Measurements from ENCODE around the gene SMCO3.
A peak's percentile ranks its signal among the peaks of the same experiment; 100 is the strongest.

The SMCO3 gene

GRCh38 chr12:14825256-14825655 lies 11.3 kb upstream of the SMCO3 start:
- no peaks in the 10 kb centered on the region for H3K36me3 ChIP-seq (ENCODE audit: control insufficient read depth in 2 of 2, insufficient read depth in 1 of 2, low read length in 2 of 2)
- H3K4me1 ChIP-seq (ENCODE audit: control insufficient read depth, insufficient read depth, low read length) = no peaks in the 10 kb centered on the region
- no peaks in the 10 kb centered on the region for H3K9me3 ChIP-seq (ENCODE audit: control insufficient read depth, insufficient read depth, low read depth, low read length)
- H3K27ac ChIP-seq (ENCODE audit: extremely low read depth, low read depth, low read length) = no peak overlapping the region
- TF ChIP-seq BCL11B (tag by site-specific recombination; IDR thresholded peaks at IDR 0.05; ENCODE audit: low read depth) = no peak
- TF ChIP-seq MYNN (tag by site-specific recombination; IDR thresholded peaks at IDR 0.05; ENCODE audit: borderline replicate concordance) = no peak
- no peak for TF ChIP-seq TSHZ1 (tag by site-specific recombination; IDR thresholded peaks at IDR 0.05; ENCODE audit: borderline replicate concordance)
- no peak for TF ChIP-seq ZNF416 (tag by site-specific recombination; IDR thresholded peaks at IDR 0.05)
- no peak for TF ChIP-seq ZSCAN30 (tag by site-specific recombination; IDR thresholded peaks at IDR 0.05)
- ChIA-PET CTCF (interaction anchor here (0.5 to 1.7 kb wide), 3 partner anchors 9 to 107 kb away, joined by 3 to 4 read pairs (median 4); no protein-coding TSS in a partner anchor), POLR2A (interaction anchor here (0.9 kb wide), 1 partner anchor 54 kb away, joined by 3 read pairs; no protein-coding TSS in a partner anchor)
- H3K4me3 ChIP-seq (ENCODE audit: low read depth, low read length) = no peak overlapping the region

- H3K4me1 ChIP-seq (ENCODE audit: control insufficient read depth, insufficient read depth, low read length) = no peaks in the 10 kb centered on the region
- ChIA-PET CTCF (interaction anchor here (1.7 kb wide), 1 partner anchor 25 kb away, joined by 4 read pairs; no protein-coding TSS in a partner anchor), POLR2A (no interaction called here)
- H3K36me3 ChIP-seq (ENCODE audit: control insufficient read depth in 2 of 2, insufficient read depth in 1 of 2, low read length in 2 of 2) = no peaks in the 10 kb centered on the region
- H3K9me3 ChIP-seq (ENCODE audit: control insufficient read depth, insufficient read depth, low read depth, low read length) = no peaks in the 10 kb centered on the region
- no peak overlapping the region for H3K27ac ChIP-seq (ENCODE audit: extremely low read depth, low read depth, low read length)
- no peak overlapping the region for H3K4me3 ChIP-seq (ENCODE audit: low read depth, low read length)
- TF ChIP-seq ZNF157 (tag by site-specific recombination; IDR thresholded peaks at IDR 0.05) (no peak), ZNF362 (tag by site-specific recombination; IDR thresholded peaks at IDR 0.05) (no peak), ZNF843 (tag by site-specific recombination; IDR thresholded peaks at IDR 0.05) (no peak), ZNF37A (tag by site-specific recombination; IDR thresholded peaks at IDR 0.05) (no peak), ZFP37 (tag by site-specific recombination; IDR thresholded peaks at IDR 0.05) (no peak), SP3 (tag by site-specific recombination; IDR thresholded peaks at IDR 0.05) (no peak), ZNF114 (tag by site-specific recombination; IDR thresholded peaks at IDR 0.05) (no peak), ZNF548 (tag by site-specific recombination; IDR thresholded peaks at IDR 0.05) (no peak), ZNF670 (tag by site-specific recombination; IDR thresholded peaks at IDR 0.05; ENCODE audit: low read depth) (no peak), ZNF626 (tag by site-specific recombination; IDR thresholded peaks at IDR 0.05) (no peak), ZNF48 (tag by site-specific recombination; IDR thresholded peaks at IDR 0.05) (no peak), ZNF433 (tag by site-specific recombination; IDR thresholded peaks at IDR 0.05; ENCODE audit: low read depth) (no peak)
Observed at GRCh38 chr12:14824012-14824634, 10.1 kb upstream of the SMCO3 start.

GRCh38 chr12:14811486-14811885 lies 2.5 kb downstream of the SMCO3 start:
- H3K9me3 ChIP-seq (ENCODE audit: control insufficient read depth, insufficient read depth, low read depth, low read length) = no peaks in the 10 kb centered on the region
- no peak for TF ChIP-seq ZNF48 (tag by site-specific recombination; IDR thresholded peaks at IDR 0.05)
- peak; percentile 77 for TF ChIP-seq ATF2 (tag by site-specific recombination; IDR thresholded peaks at IDR 0.05; ENCODE audit: low read depth)
- H3K4me3 ChIP-seq (ENCODE audit: low read depth, low read length) = no peak overlapping the region
- no peaks in the 10 kb centered on the region for H3K36me3 ChIP-seq (ENCODE audit: control insufficient read depth in 2 of 2, insufficient read depth in 1 of 2, low read length in 2 of 2)
- ChIA-PET POLR2A (no interaction called here), CTCF (interaction anchor here (0.6 to 2.7 kb wide), 14 partner anchors 10 to 412 kb away, joined by 3 to 10 read pairs (median 4); no protein-coding TSS in a partner anchor)
- no peaks in the 10 kb centered on the region for H3K4me1 ChIP-seq (ENCODE audit: control insufficient read depth, insufficient read depth, low read length)
- H3K27ac ChIP-seq (ENCODE audit: extremely low read depth, low read depth, low read length) = no peak overlapping the region

Data from HEK293 (cell line).